ENCODE data around the gene OSM. TPM values are rescaled to one million over a fixed set of nuclear protein-coding genes. Genes with fewer than 3 reads are reported as not detected.

The OSM gene
- total RNA-seq, 4 donors from 2014 or later, result not detected

DNA sequence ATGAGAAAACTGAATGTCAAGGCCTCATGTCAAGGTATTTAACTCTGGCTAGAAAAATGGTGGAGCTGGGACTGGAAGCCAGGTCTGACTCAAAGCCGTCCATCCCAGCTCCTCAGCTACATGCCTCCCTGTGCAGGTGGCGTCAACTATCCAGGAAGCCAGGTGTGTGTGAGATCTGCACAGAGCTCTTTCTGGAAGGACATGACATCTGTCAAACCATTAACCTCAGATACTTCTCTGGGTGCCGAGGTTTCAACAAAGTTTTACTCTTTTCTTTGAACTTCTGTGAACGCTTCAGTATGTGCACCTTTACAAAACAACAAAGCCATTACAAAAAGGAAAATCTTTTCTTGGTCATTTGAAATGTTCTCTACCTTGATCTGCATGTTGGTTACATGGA, 29.7 kb upstream of the OSM start:
- Histone ChIP-seq H3K27me3 (no peaks in the 10 kb centered on the region), H3K4me1 (peaks cover 0 to 7% (median 3%) of the 10 kb centered on the region in 4 donors), H3K4me3 (no peak overlapping the region), H3K36me3 (peaks cover 0 to 93% (median 0%) of the 10 kb centered on the region in 3 donors), H3K9me3 (no peaks in the 10 kb centered on the region), H3K27ac (peak overlapping the region in 1 of 4 donors; percentile 25)
- DNase-seq, result no peak
- no peak for TF ChIP-seq POLR2A (IDR thresholded peaks at IDR 0.05)
- TF ChIP-seq, protein P1, sequence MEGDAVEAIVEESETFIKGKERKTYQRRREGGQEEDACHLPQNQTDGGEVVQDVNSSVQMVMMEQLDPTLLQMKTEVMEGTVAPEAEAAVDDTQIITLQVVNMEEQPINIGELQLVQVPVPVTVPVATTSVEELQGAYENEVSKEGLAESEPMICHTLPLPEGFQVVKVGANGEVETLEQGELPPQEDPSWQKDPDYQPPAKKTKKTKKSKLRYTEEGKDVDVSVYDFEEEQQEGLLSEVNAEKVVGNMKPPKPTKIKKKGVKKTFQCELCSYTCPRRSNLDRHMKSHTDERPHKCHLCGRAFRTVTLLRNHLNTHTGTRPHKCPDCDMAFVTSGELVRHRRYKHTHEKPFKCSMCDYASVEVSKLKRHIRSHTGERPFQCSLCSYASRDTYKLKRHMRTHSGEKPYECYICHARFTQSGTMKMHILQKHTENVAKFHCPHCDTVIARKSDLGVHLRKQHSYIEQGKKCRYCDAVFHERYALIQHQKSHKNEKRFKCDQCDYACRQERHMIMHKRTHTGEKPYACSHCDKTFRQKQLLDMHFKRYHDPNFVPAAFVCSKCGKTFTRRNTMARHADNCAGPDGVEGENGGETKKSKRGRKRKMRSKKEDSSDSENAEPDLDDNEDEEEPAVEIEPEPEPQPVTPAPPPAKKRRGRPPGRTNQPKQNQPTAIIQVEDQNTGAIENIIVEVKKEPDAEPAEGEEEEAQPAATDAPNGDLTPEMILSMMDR (IDR thresholded peaks at IDR 0.05), result no peak

DNA sequence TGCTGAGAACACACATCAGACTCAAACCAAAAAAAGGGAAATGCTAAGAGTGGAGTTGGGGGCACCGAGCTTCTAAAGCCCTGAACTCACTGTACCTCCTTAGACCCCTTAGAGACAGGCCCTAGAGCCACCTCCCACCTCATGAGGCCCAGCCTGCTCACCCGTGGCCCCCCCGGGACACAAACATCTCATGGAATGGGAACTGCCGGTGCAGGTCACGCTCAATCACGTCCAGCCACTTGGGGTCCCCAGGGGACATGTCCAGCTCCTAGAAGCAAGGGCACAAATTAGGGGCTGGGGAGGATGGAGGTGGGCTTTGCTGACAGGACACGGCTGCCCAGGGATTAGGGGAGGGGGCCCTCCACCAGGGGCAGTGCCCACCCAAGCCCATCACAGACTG, 28.9 kb upstream of the OSM start:
- TF ChIP-seq, protein P1 (IDR thresholded peaks at IDR 0.05), result no peak
- no peak for TF ChIP-seq POLR2A (IDR thresholded peaks at IDR 0.05)
- Histone ChIP-seq H3K9me3 (no peaks in the 10 kb centered on the region), H3K27ac (peak overlapping the region in 1 of 4 donors; percentile 25), H3K36me3 (peaks cover 0 to 87% (median 0%) of the 10 kb centered on the region in 3 donors), H3K4me1 (peaks cover 0 to 10% (median 4%) of the 10 kb centered on the region in 4 donors), H3K27me3 (no peaks in the 10 kb centered on the region), H3K4me3 (no peak overlapping the region)
- DNase-seq, result no peak

DNA sequence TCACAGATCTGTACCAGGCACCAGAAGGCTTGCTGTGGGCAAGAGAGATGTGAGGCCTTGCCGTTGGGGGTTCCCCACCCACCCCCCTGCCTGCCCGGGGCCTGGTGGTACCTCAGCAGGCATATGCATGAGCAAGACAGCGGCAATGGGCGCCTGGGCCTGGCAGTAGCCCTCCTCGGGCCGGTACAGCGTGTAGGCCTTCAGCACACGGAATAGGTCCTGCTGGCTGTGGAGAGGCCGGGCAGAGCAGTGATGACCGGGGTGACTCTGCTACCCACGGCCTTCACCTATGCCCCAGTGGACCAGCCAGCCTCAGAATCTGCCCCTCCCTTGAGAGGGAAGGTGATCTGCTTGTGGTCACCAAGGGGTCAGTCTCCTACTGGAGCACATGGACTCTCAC, 28.2 kb upstream of the OSM start:
- TF ChIP-seq POLR2A (IDR thresholded peaks at IDR 0.05), result no peak
- TF ChIP-seq, protein P1 (IDR thresholded peaks at IDR 0.05), result no peak
- no peak for DNase-seq
- H3K36me3 ChIP-seq, result peaks cover 0 to 80% (median 0%) of the 10 kb centered on the region in 3 donors

DNA sequence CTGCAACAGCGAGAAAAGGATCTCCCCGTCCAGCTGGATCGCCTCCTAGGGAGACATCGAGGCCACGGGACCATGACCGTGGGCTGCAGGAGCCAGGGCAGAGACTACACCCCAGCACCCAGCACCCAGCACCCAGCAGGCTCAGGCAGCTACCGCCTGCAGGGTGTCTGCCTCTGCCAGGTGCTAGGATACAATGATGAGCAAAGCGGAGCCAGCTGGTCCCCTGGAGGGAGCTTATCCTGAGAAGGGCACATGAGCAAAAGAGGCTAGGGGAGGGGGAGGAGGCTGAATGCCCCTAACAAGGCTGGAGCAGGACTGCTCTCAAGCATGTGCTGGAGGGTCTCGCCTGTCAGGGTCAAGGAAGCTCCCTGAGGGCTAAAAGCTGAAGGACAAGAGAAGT, 27.4 kb upstream of the OSM start:
- H3K4me1 ChIP-seq, result peaks cover 0 to 18% (median 11%) of the 10 kb centered on the region in 4 donors
- DNase-seq, result no peak
- TF ChIP-seq, protein P1 (IDR thresholded peaks at IDR 0.05), result no peak
- no peak for TF ChIP-seq POLR2A (IDR thresholded peaks at IDR 0.05)
- H3K27me3 ChIP-seq, result no peaks in the 10 kb centered on the region
- H3K9me3 ChIP-seq, result no peaks in the 10 kb centered on the region
- no peak overlapping the region for H3K27ac ChIP-seq
- H3K36me3 ChIP-seq, result peaks cover 0 to 72% (median 0%) of the 10 kb centered on the region in 3 donors
- H3K4me3 ChIP-seq, result no peak overlapping the region

More for the DNA sequence above, 28.2 kb upstream of the OSM start:
- H3K9me3 ChIP-seq, result no peaks in the 10 kb centered on the region
- no peak overlapping the region for H3K27ac ChIP-seq
- H3K4me1 ChIP-seq, result peaks cover 0 to 17% (median 11%) of the 10 kb centered on the region in 4 donors
- no peaks in the 10 kb centered on the region for H3K27me3 ChIP-seq
- H3K4me3 ChIP-seq, result no peak overlapping the region

DNA sequence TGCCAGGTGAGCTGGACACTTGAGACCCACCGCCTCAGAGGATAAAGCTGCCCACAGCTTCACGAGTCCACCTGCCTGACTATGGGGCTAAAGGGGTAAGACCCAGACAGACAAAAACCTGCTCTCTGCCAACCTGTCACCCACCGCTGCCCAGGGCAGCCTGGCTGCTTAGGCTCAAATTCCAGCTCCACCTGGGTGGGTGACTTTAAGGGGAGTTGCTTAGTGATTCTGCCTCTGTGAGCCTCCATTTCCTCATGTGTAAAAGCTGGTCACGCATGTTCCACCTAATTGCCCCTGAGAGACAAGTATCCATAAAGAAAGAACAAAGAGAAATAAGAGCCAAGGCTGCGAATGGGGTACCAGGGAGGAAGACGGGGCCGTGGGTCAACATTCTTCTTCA, 26.4 kb upstream of the OSM start:
- Histone ChIP-seq H3K4me1 (peaks cover 0 to 28% (median 16%) of the 10 kb centered on the region in 4 donors), H3K9me3 (no peaks in the 10 kb centered on the region), H3K4me3 (no peak overlapping the region), H3K27me3 (no peaks in the 10 kb centered on the region), H3K27ac (no peak overlapping the region), H3K36me3 (peaks cover 0 to 64% (median 0%) of the 10 kb centered on the region in 3 donors)
- TF ChIP-seq, protein P1 (IDR thresholded peaks at IDR 0.05), result no peak
- no peak for TF ChIP-seq POLR2A (IDR thresholded peaks at IDR 0.05)
- DNase-seq, result no peak
